Mesenchymal stem cell (in vitro differentiated cells and primary cell): Measurements from ENCODE around the gene INPPL1.

Experiments used
- DNase-seq: peaks from one replicate; pipeline ENCODE4 v3.0.0-alpha.2; 2013
- H2AFZ ChIP-seq: one replicate; pipeline ENCODE4 v1.6.1; 2013; ENCODE audit warnings: low read depth, mild to moderate bottlenecking, control low read depth, inconsistent platforms, low read length, moderate library complexity
- H2AK5ac ChIP-seq: 2 replicates; pipeline ENCODE4 v1.6.1; 2013; ENCODE audit warnings: low read length, moderate library complexity, mild to moderate bottlenecking, inconsistent platforms; ENCODE audit not compliant: severe bottlenecking
- H2BK120ac ChIP-seq: one replicate; pipeline ENCODE4 v1.6.1; 2013; ENCODE audit warnings: low read depth, mild to moderate bottlenecking, inconsistent platforms, low read length, moderate library complexity
- H2BK12ac ChIP-seq, 2 experiments: one replicate each; pipeline ENCODE4 v1.6.1; 2013; ENCODE audit warnings: inconsistent platforms in 2 of 2, low read length in 2 of 2, mild to moderate bottlenecking in 2 of 2, moderate library complexity in 2 of 2, control low read depth in 1 of 2
- H2BK15ac ChIP-seq: one replicate; pipeline ENCODE4 v1.6.1; 2013; ENCODE audit warnings: mild to moderate bottlenecking, low read depth, inconsistent platforms; ENCODE audit not compliant: poor library complexity, severe bottlenecking
- H2BK5ac ChIP-seq: 2 replicates; pipeline ENCODE4 v1.6.1; 2013; ENCODE audit warnings: low read depth, mild to moderate bottlenecking, low read length, control low read depth, inconsistent platforms; ENCODE audit not compliant: poor library complexity, severe bottlenecking
- H3K14ac ChIP-seq, 2 experiments: one replicate each; pipeline ENCODE4 v1.6.1; 2013; ENCODE audit warnings: inconsistent platforms in 2 of 2, low read length in 2 of 2, control low read depth in 1 of 2, mild to moderate bottlenecking in 1 of 2, moderate library complexity in 1 of 2
- H3K18ac ChIP-seq, 2 experiments: one replicate each; pipeline ENCODE4 v1.6.1; 2013; ENCODE audit warnings: inconsistent platforms in 2 of 2, low read length in 2 of 2, control low read depth in 1 of 2, low read depth in 1 of 2, mild to moderate bottlenecking in 1 of 2
- H3K23ac ChIP-seq, 2 experiments: one replicate each; pipeline ENCODE4 v1.6.1; 2013; ENCODE audit warnings: inconsistent platforms in 2 of 2, low read length in 2 of 2, mild to moderate bottlenecking in 2 of 2, moderate library complexity in 2 of 2, control low read depth in 1 of 2
- H3K27ac ChIP-seq: 2 replicates; pipeline ENCODE4 v1.5.1; 2013; ENCODE audit warnings: mild to moderate bottlenecking, moderate library complexity, low read length, control low read depth, inconsistent platforms; ENCODE audit not compliant: poor library complexity, severe bottlenecking
- H3K27me3 ChIP-seq, 2 experiments: 2 replicates each; pipeline versions ENCODE4 v1.6.1 to v1.7.0; 2013; ENCODE audit warnings: low read length in 2 of 2, mild to moderate bottlenecking in 2 of 2, moderate library complexity in 2 of 2, control low read depth in 1 of 2, inconsistent platforms in 1 of 2; ENCODE audit not compliant: control insufficient read depth in 1 of 2, insufficient read depth in 1 of 2
- H3K36me3 ChIP-seq, 2 experiments: 2 replicates each; pipeline versions ENCODE4 v1.6.1 to v1.7.0; 2013; ENCODE audit warnings: low read length in 2 of 2, control low read depth in 1 of 2, inconsistent platforms in 1 of 2, low read depth in 1 of 2, mild to moderate bottlenecking in 1 of 2; ENCODE audit not compliant: insufficient read depth in 2 of 2, control insufficient read depth in 1 of 2
- H3K4ac ChIP-seq, 2 experiments: one replicate each; pipeline ENCODE4 v1.6.1; 2013; ENCODE audit warnings: inconsistent platforms in 2 of 2, low read length in 2 of 2, mild to moderate bottlenecking in 2 of 2, moderate library complexity in 2 of 2, control low read depth in 1 of 2, low read depth in 1 of 2
- H3K4me1 ChIP-seq: 2 replicates; pipeline ENCODE4 v1.6.1; 2013; ENCODE audit warnings: low read depth, low read length, control low read depth; ENCODE audit not compliant: control insufficient read depth, insufficient read depth
- H3K4me2 ChIP-seq: 2 replicates; pipeline ENCODE4 v1.6.1; 2013; ENCODE audit warnings: low read length, mild to moderate bottlenecking, inconsistent platforms; ENCODE audit not compliant: poor library complexity, severe bottlenecking
- H3K4me3 ChIP-seq, 2 experiments: 2 replicates each; pipeline versions ENCODE4 v1.5.1 to v1.7.0; 2013; ENCODE audit warnings: low read length in 2 of 2, mild to moderate bottlenecking in 2 of 2, control low read depth in 1 of 2, low read depth in 1 of 2; ENCODE audit not compliant: insufficient read depth in 1 of 2
- H3K79me1 ChIP-seq: replicated peaks from 2 replicates; pipeline ENCODE4 v1.6.1; 2013; ENCODE audit warnings: mild to moderate bottlenecking, control low read depth, low read length, inconsistent platforms; ENCODE audit not compliant: poor library complexity, severe bottlenecking
- H3K9ac ChIP-seq: 2 replicates; pipeline ENCODE4 v1.7.0; 2013; ENCODE audit warnings: mild to moderate bottlenecking, low read length, moderate library complexity
- H3K9me3 ChIP-seq: 2 replicates; pipeline ENCODE4 v1.7.0; 2013; ENCODE audit warnings: mild to moderate bottlenecking, low read length; ENCODE audit not compliant: control insufficient read depth
- H4K8ac ChIP-seq: one replicate; pipeline ENCODE4 v1.6.1; 2013; ENCODE audit warnings: inconsistent platforms, mild to moderate bottlenecking, low read length, moderate library complexity
- H4K91ac ChIP-seq: one replicate; pipeline ENCODE4 v1.6.1; 2013; ENCODE audit warnings: mild to moderate bottlenecking, low read length, inconsistent platforms
- WGBS: methylation state at CpG from one replicate; pipeline ENCODE4 v1.1.7; 2013; ENCODE audit warnings: mixed read lengths; 5-methylcytosine and 5-hydroxymethylcytosine counted together

INPPL1 gene

DNA sequence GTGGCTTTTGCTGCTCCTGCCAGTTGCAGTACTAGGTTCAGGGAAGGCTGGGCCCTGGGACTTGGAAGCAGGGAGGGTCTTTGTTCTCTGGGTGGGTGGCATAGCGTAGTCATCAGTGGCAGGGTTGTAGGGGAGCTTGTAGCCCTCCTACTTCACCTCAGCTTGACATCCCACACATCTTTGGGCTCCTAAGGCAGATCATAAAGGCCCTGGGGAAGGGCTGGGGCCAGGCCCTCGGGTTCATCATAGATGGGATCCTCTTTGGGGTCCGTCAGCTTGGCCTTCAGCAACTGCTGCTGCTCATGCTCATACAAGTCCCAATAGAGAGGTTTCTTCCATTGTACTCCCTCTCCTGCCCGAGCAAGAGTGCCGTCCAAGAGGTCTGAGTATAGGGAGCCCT is 25.4 kb downstream of the INPPL1 start:
- Histone ChIP-seq H2BK12ac (no peak overlapping the region), H3K27ac (no peak overlapping the region), H3K4me2 (no peak overlapping the region), H3K27me3 (peaks cover 75 to 93% of the 10 kb centered on the region in 2 experiments), H3K4ac (no peak overlapping the region), H3K9me3 (peaks cover 5% of the 10 kb centered on the region), H4K91ac (no peak overlapping the region), H3K14ac (no peak overlapping the region), H3K18ac (no peak overlapping the region), H3K79me1 (no peaks in the 10 kb centered on the region), H3K4me3 (no peak overlapping the region), H3K4me1 (no peaks in the 10 kb centered on the region), H2BK15ac (no peak overlapping the region), H2BK5ac (no peak overlapping the region), H2AK5ac (no peak overlapping the region), H3K23ac (no peak overlapping the region), H4K8ac (no peak overlapping the region), H3K36me3 (no peaks in the 10 kb centered on the region), H2AFZ (no peak overlapping the region), H2BK120ac (no peak overlapping the region), H3K9ac (no peak overlapping the region)
- 80% methylated on average over 5 of the region's 5 CpGs for WGBS
- DNase-seq = no peak

DNA sequence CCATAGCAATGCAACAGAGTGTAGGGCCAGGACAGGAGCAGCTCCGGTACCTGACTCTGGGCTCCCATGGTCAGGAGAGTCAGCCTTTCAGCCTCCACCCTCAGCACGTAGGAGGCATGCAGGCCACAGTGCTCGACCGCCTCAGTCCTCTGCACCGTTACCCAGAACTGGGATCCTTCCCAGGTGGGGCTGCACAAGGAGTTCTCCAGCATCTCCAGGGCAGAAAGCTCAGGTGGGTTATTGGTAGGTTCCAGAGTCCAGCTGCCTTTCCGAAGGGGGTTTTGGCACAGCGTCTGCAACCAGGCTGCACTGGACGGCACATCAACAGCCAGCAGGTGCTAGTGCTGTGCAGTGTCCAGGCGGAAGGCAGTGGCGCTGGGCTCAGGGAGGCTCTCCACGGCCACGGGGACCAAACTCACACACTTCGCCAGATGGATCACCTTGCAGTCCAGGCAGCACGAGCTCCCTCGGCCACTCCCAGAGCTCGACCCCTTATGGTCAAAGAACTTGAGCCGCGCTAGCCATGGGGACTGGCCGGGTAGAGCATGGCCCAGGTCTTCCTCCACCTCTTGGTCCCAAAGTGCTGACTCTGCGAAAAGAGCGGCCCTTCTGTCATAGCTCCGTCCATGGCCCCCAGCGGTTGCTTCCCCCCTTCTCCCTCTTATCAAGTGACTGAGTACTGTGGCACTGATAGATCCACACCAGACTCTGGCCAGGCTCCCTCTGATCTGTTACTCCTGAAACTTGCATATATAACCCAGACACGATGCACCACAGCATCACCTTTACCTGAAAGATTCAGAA is 26.3 kb downstream of the INPPL1 start:
- no peak overlapping the region for H2AK5ac ChIP-seq
- H3K36me3 ChIP-seq = no peaks in the 10 kb centered on the region
- no peak for DNase-seq
- peaks cover 75 to 93% of the 10 kb centered on the region in 2 experiments for H3K27me3 ChIP-seq
- H3K23ac ChIP-seq = no peak overlapping the region
- H2BK15ac ChIP-seq = no peak overlapping the region
- no peaks in the 10 kb centered on the region for H3K4me1 ChIP-seq
- no peak overlapping the region for H4K91ac ChIP-seq
- no peaks in the 10 kb centered on the region for H3K79me1 ChIP-seq
- H2BK5ac ChIP-seq = no peak overlapping the region
- no peak overlapping the region for H3K4me2 ChIP-seq
- H3K27ac ChIP-seq = no peak overlapping the region
- no peak overlapping the region for H3K4me3 ChIP-seq
- H3K9ac ChIP-seq = no peak overlapping the region
- H3K4ac ChIP-seq = no peak overlapping the region
- H2BK12ac ChIP-seq = no peak overlapping the region
- H3K18ac ChIP-seq = no peak overlapping the region
- no peak overlapping the region for H2BK120ac ChIP-seq
- H3K14ac ChIP-seq = no peak overlapping the region
- H4K8ac ChIP-seq = no peak overlapping the region
- H2AFZ ChIP-seq = no peak overlapping the region
- 89% methylated on average over 24 of the region's 24 CpGs for WGBS
- peaks cover 5% of the 10 kb centered on the region for H3K9me3 ChIP-seq

- Histone ChIP-seq H2AK5ac (no peak overlapping the region), H3K4me2 (no peak overlapping the region), H4K91ac (no peak overlapping the region), H3K27me3 (peaks cover 75 to 93% of the 10 kb centered on the region in 2 experiments), H3K36me3 (no peaks in the 10 kb centered on the region), H2BK15ac (no peak overlapping the region), H3K79me1 (no peaks in the 10 kb centered on the region), H3K27ac (no peak overlapping the region), H3K4me3 (no peak overlapping the region), H3K9me3 (peaks cover 5% of the 10 kb centered on the region), H2AFZ (no peak overlapping the region), H3K18ac (no peak overlapping the region), H3K14ac (no peak overlapping the region), H3K4ac (no peak overlapping the region), H3K23ac (no peak overlapping the region), H2BK120ac (no peak overlapping the region), H4K8ac (no peak overlapping the region), H3K9ac (no peak overlapping the region), H2BK5ac (no peak overlapping the region), H2BK12ac (no peak overlapping the region), H3K4me1 (no peaks in the 10 kb centered on the region)
- WGBS = 90% methylated on average over 5 of the region's 5 CpGs
- DNase-seq = no peak
These were observed 27.0 kb downstream of the INPPL1 start for GRCh38 chr11:72251614-72252013.

- Histone ChIP-seq H2AK5ac (no peak overlapping the region), H3K4me2 (no peak overlapping the region), H2BK5ac (no peak overlapping the region), H3K23ac (no peak overlapping the region), H3K4ac (no peak overlapping the region), H2BK120ac (no peak overlapping the region), H3K9me3 (peaks cover 5% of the 10 kb centered on the region), H3K79me1 (no peaks in the 10 kb centered on the region), H3K18ac (no peak overlapping the region), H3K4me1 (no peaks in the 10 kb centered on the region), H3K4me3 (no peak overlapping the region), H2AFZ (no peak overlapping the region), H3K36me3 (no peaks in the 10 kb centered on the region), H4K8ac (no peak overlapping the region), H3K27ac (no peak overlapping the region), H3K9ac (no peak overlapping the region), H4K91ac (no peak overlapping the region), H3K27me3 (peaks cover 61 to 78% of the 10 kb centered on the region in 2 experiments), H2BK12ac (no peak overlapping the region), H2BK15ac (no peak overlapping the region), H3K14ac (no peak overlapping the region)
- DNase-seq = no peak
- WGBS = 95% methylated on average over 3 of the region's 3 CpGs
These were observed 28.8 kb downstream of the INPPL1 start for GRCh38 chr11:72253392-72253791.
